Stimulated activated CD8-positive, alpha-beta memory T cell treated with anti-CD3 and anti-CD28 coated beads, Interleukin-12 subunit alpha, Interleukin-12 subunit beta, amount 100 ng/mL, for 24 hours (primary cell): ENCODE measurements around the gene AMBRA1.
"Not testable (repeated sequence)": the region's sequence is repeated elsewhere in the genome, so short reads cannot be mapped to it uniquely, and the experiment has no call there.

Experiments
- DNase-seq: peaks from one replicate; pipeline ENCODE4 v3.0.0-alpha.2; 2020; ENCODE audit errors: extremely low read depth

Gene AMBRA1

DNA sequence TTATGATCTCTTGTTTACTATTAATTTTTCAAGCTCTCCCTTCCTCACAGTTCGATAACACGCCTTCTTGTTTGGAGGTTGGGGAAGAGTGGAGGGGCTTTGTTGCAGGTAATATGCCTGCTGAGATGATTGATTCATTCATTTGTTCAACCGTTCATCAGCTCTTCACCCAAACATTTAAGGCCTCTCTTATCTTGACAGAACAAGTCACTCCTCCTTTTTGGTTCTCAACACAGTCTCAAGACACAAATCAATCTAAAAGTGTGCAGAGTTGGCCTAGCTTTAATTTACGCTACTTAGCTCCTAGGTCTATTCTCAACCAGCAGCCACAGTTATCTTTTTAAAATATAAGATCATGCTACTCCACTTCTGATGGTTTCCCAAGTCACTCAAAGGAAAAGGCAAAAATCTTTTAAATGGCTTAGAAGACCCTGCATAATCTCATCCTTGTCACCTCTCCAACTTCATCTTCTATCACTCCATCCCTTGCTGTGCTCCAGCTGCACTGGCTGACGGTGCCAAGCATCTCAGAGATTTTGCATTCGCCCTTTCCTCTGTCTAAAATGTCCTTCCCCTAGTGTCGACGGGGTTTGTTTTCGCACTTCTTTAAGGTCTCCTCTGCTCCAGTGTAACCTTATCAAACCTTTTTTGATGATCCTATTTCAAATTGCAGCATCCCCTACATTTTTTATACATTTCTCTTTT, 60.3 kb downstream of the AMBRA1 start:
- DNase-seq: no peak

DNA sequence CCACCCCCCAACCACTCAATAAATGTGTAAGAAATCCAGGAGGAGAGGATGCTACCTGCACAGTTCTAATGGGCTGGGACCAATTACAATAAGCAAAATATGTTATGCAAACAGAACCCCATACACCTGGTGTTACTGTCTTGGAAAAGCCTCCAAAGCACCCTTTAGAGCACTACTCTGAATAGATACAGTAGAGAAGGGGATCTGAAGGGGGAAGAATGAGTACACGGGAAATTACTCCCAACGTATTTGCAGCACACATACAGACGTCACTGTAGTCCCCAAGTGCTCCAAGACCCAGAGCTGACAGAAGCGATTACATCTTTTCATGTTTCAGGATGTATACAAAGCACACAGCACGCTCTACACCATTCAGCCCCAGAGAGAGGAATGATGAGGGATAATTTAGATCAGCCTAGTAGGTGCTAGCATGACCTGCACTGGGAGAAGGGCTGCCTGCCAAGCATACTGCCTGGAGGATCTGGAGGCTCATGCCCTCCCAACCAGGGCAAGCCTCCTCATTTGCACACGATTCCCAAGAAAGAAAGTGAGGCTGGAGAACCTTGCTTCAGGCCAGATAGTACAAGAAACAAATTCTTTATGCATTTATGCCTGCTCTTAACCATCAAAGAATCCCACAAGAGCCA, 63.8 kb downstream of the AMBRA1 start:
- DNase-seq: no peak

DNA sequence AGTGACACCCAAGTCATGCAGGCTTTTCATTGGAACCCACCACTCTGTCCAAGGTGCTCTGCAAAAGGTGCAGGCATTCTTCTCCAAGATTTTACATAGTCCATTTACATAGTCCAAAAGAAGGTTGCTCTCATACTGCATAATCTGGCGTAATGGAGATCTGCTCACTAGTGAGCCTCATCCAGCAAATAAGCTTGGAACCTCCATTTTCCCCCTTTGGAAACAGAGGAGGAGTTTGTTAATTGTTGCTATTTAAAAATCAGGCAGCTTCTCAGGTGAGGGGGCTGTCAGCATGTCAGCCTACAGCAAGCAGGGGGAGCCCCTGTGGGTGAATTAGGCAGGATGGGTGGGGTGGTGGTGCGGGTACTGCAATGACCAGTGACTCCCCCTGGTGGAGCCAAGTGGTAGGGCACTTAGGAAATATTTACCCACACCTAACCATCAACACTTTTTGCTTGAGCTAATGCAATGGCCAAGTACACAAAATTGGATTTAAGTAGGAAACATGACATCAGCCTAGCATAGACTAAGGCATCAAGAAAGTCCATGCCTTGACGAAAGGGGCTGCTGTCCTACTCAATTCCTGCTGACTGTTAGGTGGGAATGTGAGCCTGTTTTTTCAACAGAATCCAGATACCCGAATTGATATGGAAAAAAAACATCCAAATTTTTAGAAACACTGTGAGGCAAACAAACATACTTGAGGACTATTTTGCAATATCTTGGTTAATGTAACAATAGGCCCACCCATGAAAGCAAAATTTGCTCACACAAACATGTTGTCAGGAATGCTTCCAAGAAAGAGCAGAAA, 64.5 kb downstream of the AMBRA1 start:
- DNase-seq: peak; percentile 53

DNA sequence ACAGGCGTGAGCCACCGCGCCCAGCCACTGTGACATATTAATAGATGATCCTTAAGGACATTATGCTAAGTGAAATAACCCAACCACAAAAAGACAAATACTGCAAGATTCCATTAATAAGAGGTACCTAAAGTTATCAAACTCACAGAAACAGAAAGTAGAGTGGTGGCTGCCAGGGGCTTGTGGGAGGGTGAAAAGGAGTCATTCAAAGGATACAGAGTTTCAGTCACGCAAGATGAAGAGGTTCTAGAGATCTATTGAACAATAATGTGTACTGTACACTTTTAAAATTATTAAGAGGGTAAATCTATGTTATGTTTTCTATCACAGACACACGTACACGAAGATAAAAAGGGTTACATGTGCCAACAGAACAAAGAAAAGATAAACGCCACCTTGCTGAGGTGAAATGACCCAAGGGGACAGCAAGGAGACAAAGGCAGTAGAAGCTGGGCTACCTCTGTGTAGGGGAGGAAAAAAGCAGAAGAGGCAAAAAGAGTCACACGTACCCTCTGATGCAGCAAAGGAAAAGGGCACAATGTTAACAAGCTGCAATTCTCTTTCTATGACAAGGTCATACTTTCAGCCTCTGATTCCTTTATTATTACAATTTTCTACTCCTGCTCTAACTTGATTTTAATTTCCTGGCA, 65.3 kb downstream of the AMBRA1 start:
- no peak for DNase-seq

DNA sequence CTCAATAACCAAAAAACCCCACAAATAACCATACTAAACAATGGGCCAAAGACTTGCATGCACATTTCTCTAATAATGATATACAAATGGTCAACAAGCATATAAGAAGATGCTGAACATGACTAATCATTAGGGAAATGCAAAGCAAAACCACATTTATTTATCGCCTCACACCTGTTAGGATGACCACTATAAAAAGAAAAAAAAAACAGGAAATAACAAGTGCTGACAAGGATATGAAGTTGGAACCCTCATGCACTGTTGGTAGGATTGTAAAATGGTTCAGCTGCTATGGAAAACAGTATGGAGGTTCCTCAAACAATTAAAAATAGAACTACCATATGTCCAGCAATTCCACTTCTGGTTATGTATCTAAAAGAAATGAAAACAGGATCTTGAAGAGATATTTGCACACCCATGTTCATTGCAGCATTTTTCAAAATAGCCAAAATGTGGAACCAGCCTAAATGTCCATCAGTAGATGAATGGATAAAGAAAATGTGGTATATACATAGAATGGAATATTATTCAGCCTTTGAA, 66.2 kb downstream of the AMBRA1 start:
- no peak for DNase-seq

DNA sequence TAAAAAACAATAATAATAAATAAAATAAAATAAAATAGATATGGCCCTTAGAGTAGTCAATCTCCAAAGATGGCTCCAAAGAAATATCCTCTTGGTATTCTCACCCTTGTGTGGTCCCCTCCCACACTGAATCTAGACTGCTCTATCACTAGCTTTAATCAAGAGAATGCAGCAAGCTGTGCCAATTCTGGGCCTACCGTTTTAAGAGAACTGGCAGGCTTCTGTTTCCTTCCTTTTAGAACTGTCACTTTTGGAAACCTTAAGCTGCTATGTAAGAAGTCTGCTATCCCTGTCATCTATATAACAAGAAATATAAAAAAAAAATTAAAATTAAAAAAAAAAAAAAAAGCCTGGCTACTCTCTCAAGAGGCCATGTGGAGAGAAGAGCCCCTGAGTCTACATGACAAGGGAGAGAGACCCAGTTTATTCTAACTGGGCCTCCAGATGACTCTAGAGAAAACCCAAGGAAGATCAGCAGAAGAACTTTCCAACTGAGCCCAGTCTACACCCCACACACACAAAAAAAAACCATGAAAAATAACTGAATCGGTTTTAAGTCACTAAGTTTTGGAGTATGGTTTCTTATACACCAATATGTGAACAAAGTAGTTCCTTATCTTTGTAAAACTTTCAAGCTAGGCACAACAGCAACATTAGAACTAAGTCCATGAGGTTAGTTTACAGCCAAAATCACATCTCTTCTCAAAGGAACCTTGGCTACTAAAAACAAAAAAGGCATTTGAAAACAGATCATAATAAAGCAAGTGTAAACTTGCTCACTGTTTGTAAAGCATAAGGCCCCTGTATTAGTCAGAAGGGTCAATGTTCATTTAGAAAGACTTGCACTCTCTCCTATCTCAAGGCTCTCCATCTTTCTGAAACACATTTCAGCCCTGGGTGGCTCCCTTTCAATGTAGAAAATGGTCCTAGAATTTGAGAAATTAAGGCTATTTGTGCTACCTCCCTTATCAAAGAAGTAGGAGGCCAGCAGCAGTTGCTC, 67.3 kb downstream of the AMBRA1 start:
- DNase-seq: no peak

DNA sequence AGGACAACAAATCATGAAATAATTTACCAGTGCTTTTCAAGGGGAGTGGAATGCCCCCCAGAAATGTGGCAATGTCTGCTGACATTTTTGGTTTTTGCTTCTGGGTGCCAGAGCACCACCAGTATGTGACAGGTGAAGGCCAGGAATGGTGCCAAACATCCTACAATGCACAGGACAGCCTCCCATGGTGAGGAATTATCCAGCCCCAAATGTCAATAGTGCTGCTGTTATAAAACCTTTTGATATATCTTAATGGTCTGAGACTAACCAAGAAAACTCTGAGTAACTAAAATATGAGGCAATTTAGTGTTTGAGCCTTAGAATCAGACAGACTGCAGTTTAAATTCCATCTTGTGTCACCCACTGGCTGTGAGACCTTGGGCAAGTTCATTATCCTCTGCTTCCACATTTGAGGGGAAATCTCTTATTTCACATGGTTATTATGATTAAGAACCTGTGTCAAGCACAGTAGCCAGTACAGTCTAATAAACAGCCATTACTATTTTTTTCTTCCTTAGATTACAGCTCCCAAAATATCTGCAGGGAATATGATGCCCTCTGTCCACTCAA, 69.5 kb downstream of the AMBRA1 start:
- DNase-seq: no peak

DNA sequence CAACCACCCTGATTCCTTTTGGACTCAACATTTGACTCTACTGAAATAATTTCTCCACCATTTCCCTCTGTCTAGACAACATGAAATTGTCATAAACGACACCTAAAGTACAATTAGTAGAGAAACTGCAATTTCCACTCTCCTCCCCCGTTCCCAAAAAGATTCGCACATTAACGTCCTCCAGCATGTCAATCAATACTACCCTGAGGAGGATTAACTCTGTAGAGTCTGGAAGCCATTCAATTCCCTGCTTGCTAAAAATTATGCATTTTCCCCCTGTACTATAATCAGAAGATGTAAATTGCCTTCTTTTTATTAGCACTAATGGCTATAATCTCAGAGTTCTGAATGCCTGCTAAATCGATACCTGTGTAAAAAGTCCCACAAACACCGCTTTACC, 70.5 kb downstream of the AMBRA1 start:
- DNase-seq: no peak

DNA sequence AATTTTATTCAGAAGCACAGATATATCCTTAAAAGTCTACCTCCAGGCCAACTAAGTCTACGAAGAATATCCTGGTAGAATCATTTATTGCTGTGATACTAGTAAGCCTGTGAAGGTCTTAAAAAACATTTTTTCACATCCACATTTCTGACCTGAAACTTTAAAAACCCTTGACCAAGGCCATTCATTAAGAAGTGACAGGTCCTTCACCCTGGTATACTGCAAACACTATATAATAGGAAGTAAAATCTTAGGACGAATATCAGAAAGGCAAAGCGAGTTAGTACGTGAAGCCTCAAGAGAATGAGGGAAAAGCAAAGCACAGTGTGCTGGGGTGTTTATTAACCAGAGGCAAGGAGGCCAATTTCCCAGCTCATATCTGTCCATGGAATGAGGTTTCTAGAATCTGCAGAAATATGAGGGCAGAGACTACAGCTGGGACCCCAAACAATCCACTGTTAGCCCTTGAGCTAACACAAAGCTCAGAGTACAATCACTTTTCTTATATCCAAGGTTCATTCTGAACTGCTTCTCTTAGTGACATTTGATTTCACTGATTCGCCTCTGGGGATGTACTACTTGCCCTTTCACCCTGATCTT, 71.0 kb downstream of the AMBRA1 start:
- no peak for DNase-seq

DNA sequence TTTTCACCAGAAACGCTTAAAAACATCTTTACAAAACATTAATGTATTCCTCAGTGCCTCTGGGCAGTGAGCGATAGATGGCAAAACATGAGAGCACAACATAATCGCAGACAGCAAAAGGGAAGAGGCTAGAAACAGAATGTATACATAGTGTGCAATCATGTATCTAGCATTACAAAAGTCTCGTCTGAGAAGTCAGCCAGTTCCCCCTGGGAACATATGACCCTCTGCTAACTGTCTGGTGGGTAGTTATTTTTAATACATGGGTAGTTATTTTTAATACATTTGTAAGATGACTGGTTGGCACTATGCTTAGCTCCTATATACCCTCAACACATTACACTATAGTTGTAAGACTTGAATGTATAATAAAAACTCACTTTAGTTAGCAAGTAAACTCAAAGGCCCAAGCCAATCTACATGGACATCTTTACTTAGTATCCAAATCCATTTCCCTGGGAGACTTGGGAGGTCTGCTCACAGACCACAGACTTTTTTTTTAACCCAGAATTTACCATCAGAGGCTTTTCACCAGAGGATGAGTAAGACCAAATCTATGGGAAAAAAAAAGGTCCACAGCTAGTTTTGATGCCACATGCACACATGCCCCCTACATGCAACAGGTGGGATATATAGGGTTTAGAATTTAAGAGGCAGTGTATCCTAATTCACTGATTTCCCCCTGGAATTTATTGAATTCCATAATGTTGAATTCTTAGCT, 71.7 kb downstream of the AMBRA1 start:
- no peak for DNase-seq

DNA sequence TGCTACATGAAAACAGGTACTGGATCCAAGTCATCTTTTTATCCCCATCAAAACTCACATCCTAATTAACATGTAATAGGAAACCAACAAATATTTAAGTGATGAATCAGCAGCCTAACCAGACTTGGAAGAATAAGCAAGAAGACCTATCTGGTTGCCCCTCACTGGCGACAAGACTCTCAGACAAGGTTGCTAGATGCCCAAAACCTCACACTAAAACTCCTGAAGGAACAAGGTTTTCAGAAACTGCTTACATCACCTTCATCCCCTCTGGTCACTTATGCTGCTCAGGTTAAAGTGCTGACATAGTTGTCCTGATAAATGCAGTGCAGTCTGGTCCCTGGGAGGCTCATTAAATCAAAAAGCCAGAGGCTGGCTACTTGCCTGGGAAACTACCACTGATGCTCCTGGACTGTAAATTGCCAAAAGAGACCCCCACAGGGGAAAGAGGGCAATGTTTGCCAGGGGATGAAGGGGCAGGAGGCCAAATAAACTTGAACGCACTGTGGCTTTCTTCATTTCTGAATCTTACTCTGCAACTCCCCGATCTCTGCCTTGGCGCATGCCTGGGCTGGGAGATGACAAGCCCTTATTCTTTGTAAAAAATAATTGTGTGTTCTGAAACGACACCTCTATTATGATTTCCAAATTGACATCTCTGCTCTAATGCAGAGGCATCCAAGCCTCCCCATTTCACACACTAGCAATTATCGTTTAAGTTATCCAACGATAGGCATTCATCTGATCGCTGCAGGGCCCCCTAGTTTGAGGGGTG, 72.7 kb downstream of the AMBRA1 start:
- no peak for DNase-seq

DNA sequence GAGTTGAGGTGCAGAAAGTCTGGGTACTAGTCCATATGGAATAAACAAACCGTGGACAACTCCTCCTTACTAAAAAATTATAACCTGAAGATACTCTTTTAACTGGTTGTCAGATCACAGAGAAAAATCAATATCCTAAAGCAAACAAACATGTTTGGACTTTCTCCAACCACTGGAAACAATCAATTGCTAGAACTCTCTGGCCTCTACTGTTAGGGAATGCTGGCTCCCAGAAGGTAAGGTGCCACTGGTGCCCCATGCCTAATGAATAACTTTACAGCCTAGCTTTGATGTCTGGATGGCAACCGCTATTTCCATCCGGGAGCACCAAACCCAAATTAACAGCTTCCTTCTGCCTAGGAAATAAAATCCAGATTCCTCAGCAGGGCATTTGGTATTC, 74.5 kb downstream of the AMBRA1 start:
- no peak for DNase-seq

DNA sequence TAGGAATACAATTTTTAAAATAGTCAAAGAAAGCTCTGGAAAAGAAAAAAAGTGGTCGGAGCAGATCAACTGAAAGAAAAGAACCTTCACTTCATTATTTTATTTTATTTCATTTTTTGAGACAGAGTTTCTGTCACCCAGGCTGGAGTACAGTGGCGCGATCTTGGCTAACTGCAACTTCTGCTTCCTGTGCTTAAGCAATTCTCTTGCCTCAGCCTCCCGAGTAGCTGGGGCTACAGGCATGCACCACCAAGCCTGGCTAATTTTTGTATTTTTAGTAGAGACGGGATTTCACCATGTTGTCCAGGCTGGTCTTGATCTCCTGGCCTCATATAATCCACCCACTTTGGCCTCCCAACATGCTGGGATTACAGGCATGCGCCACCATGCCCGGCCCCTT, 74.9 kb downstream of the AMBRA1 start:
- DNase-seq: not testable (repeated sequence)

DNA sequence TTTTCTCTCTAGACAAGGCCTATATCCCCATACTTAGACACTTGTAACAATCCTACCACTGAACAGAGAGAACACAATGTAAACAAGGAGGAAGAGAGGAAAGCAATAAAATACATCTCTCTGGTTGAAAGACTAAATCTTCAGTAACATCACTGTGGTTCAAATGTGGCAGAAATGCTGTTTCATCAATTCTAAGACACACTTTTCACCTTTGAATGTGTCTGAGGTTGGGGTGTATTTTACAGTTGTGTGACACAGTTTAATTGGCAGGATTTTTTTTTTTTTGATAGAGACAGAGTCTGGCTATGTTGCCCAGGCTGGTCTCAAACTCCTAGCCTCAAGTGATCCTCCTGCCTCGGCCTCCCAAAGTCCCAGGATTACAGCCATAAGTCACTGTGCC, 79.5 kb downstream of the AMBRA1 start:
- DNase-seq: no peak

DNA sequence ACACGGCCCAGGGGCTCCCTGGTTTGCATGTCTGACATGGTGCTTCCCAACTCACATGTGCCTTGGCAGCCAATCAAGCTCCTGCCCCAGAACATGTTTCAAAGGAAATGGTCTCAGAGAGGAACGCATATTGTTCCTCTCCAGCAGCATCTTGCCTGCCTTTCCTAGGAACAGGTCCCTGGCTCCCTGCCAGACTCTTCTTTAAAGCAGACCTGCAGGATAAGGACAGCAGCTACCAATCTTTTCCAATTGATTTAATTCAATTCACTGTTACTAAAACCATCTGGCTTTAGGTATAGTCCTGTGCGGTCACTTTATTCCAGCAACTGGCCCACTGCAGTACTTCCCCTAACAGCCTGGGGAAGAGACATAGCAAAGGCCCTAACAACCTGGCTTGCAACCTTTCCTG, 79.9 kb downstream of the AMBRA1 start:
- DNase-seq: no peak

DNA sequence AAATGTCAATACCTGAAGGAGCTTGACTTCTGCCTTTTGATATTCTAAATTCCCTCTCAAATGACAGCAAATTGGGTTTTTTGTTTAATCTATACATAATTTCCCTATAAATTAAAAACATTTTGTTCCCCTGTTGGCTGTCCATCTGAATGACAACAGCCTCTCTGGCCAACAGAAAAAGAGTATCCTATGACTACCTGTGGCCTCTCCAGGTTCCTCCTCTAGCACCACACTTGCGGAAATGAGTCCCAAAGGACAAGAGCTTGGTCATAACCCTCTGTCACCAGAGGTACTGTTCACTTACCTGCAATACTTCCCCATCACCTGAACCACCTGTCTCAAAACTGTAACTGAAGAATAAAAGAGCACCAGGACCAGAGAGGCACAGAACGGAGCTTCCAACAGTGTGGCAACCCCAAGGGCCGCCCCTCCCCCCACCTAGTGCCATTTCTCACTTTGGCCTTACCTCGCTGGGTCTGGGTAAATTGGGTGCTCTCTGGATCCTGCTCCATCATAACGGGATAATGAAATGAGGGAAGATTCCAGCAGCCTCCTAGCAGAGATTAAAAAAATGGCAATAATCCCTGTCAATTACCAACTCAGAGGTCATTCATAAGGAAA, 81.5 kb downstream of the AMBRA1 start:
- no peak for DNase-seq

DNA sequence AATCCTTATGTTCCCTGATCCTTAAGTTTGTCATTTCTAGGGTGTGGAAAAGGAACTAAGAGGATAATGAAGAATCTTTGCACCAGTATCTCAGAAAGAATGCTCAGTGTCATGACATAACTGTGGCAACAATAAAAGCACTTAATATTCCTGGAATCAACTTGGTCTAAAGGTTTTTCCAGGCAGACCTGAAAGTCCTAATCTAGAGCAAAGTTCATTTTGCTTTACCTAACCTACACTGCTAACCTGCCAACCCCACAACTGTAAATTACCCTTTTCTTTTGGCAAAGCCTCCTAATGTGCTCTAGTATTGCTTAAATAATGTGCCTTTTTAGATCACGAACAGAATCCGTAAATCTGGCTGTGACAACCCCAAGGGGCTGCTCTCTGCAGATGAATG, 82.5 kb downstream of the AMBRA1 start:
- no peak for DNase-seq

DNA sequence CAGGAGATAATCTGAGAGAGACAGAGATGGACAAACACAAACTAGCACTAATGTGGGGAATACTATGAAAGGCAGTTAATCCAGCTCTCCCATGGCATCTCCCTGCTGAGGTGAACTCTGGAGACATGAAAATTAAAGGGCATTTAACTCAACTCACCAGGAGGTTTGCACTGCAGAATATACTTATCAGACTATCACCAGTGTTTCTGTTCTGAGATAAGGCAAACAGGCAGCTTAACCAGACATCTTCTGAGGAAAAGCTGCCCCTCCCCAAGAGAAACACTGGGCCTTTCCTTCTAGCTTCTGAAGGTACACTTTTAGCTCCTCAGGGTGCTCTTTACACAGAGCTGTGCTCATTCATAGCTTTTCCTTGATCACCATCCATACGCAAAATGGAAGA, 85.5 kb downstream of the AMBRA1 start:
- no peak for DNase-seq
